Embryonic facial prominence (tissue), 1 donor: ENCODE measurements around the gene DVL1.
A peak's percentile ranks its signal among the peaks of the same experiment; 100 is the strongest.
"Not testable (repeated sequence)": the region's sequence is repeated elsewhere in the genome, so short reads cannot be mapped to it uniquely, and the experiment has no call there.

Source experiments
- DNase-seq: peaks from one replicate; pipeline ENCODE4 v3.0.0-alpha.2; 2016; ENCODE audit errors: extremely low spot score

DVL1 gene

DNA sequence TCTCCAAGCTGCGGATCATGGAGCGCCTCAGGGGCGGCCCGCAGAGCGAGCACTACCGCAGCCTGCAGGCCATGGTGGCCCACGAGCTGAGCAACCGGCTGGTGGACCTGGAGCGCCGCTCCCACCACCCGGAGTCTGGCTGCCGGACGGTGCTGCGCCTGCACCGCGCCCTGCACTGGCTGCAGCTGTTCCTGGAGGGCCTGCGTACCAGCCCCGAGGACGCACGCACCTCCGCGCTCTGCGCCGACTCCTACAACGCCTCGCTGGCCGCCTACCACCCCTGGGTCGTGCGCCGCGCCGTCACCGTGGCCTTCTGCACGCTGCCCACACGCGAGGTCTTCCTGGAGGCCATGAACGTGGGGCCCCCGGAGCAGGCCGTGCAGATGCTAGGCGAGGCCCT is 21.9 kb downstream of the DVL1 start:
- DNase-seq: no peak

DNA sequence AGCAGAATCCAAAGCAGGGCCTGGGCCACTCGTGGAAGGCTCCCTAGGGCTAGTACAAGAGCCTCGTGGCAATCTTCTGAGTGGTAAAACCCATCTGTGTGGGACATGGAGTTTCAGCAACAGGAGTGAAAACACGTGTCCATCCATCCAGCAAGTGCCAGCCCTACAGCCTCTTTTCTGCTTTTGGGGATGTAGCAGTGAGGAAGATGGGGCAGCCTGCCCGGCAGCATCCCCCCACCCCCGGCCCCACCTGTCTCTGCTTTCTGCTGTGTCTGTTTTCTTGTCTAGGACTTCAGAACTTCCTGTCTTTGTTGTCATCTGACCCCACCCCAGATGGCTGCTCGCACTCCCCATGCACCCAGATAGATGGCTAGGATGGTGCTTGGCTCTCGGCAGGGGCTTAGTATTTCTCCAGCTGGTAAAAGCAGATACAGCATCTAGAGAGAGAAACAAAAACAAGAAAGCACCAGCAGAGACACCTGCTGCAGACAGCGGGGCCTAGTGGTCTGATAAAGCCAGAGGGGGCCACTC is 23.1 kb downstream of the DVL1 start:
- no peak for DNase-seq

DNA sequence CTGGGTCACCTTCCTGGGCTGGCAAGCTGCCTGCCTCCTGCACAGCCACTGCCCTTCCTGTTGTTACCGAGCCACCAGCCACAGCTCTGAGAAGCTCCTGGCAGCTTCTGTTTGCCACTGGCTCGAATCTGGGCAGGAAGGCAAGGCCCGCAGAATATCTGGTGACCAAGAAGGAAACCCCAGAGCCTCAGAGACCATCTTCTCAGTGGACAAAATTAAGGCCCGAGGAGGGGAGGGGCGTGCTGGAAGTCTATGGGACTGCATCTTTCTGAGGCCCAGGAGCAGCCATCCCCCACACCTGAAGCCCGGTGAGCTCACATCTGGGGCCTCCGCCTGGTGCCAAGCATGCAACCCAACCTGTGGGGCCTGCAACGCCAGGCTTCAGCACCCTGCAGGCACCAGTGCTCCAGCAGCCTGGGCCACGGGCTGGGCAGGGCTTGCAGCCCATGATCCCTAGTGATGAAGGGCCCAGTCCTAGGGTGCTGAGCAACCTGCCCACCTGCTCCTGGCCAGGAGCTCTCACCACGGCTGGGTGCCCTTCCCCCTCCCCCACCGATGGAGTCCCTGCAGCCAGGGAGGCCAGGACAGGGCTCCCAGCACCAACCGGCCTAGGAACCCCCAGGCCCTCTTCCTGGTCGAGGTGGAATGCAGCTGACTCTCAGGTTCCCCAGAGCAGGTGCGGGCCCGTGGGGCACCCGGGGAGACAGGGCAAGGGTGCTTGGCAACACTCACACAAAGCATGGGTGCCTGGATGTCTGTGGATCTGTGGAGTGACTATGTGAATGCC is 23.7 kb downstream of the DVL1 start:
- no peak for DNase-seq

GRCh38 chr1:1324524-1325287 is 24.5 kb downstream of the DVL1 start, which contains the start of the genes CPTP and INTS11:
CPTP (plus strand) TSS chr1:1324802; CDS start chr1:1326911, 2,109 bp downstream.
INTS11 (minus strand) TSS chr1:1324660; CDS start chr1:1324608, 52 bp downstream.
- DNase-seq: peak; percentile 79

- DNase-seq: no peak
Measured at GRCh38 chr1:1324084-1324523, 25.1 kb downstream of the DVL1 start.

GRCh38 chr1:1322952-1323351 is 26.3 kb downstream of the DVL1 start:
- no peak for DNase-seq

GRCh38 chr1:1322418-1322817 is 26.8 kb downstream of the DVL1 start:
- no peak for DNase-seq

GRCh38 chr1:1321477-1321876 is 27.7 kb downstream of the DVL1 start:
- no peak for DNase-seq

- DNase-seq: no peak
Measured at GRCh38 chr1:1320666-1321448, 28.4 kb downstream of the DVL1 start.

GRCh38 chr1:1319646-1319941 is 29.6 kb downstream of the DVL1 start:
- no peak for DNase-seq

DNA sequence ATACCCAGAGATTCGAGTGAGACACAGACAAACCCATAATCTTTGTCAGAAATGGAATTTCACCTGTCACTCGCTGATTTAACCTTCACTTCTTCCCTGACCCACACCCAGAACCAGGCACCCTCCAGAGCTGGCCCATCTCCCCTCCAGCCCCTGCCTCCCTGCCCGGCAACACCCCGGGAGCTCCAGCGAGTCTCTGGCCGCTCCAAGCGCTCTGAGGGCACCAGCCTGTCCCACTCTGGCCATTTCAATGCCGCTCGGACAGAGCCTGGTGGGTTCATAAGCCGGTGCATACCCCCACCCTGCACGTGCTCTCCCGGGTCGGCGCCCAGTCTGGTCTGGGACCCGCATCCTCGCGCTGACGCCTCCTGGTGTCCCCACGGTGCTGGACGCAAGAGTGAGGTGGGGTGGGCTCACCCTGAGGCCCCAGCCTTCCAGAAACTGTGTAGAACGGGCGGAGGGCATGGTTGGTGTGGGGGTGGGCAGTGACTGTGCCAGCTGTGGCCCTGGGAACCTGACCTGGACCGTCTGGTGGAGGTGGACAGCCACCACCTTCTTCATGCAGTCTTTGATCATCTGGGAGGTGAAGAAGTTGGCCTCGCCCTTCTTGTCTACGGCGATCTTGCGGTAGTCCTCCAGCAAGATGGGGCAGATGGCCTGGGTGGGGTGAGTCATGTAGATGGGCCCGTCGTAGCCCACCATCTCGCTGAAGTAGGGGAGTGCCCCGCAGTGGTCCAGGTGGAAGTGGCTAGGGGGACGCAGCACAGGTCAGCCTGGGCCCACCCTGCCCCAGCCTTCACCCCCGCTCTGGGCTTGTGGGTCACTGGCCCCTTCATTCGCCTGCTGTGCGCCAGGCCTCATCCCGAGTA is 30.2 kb downstream of the DVL1 start:
- DNase-seq: no peak

DNA sequence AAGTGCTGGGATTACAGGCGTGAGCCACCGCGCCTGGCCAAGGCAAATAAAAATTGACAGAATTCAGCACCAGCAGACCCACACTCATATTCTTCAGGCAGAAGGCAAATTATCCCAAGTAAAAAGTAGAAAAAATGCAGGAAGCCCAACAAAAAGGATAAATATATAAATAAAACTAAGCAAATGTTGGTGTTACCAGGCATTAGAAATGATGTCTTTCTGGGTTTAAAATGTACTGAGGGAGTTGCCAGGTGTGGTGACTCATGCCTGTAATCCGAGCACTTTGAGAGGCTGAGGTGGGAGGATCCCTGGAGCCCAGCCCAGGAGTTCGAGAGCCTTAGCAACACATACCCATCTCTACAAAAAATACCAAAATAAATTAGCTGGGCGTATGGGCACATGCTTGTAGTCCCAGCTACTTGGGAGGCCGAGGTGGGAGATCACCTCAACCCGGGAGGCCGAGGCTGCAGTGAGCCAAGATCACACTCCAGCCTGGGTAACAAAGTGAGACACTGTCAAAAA is 31.0 kb downstream of the DVL1 start:
- no peak for DNase-seq

GRCh38 chr1:1317420-1317819 is 31.8 kb downstream of the DVL1 start:
- no peak for DNase-seq

- DNase-seq: not testable (repeated sequence)
Measured at GRCh38 chr1:1316199-1316598, 33.0 kb downstream of the DVL1 start.

DNA sequence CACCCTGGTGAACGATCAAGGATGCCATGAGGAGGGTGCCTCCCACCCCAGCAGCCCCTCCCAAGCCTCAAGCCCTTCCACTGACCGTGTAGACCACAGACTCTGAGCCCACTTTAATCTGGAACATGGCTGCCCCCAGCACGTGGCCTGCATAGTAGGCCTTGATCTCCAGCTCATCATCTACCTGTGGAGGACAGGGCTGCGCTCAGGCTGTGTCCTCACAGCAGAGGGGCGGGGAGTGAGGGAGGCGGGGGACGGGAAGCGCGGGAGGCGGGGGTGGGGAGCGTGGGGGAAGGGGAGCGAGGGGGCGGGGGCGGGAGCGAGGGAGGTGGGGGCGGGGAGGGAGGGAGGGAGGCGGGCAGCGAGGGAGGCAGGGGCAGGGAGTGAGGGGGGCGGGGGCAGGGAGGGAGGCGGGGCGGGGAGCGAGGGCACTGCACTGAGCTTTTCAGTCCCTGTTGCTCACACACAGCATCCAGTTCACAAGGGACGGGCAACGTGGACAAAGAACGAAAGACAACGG is 33.7 kb downstream of the DVL1 start:
- no peak for DNase-seq

DNA sequence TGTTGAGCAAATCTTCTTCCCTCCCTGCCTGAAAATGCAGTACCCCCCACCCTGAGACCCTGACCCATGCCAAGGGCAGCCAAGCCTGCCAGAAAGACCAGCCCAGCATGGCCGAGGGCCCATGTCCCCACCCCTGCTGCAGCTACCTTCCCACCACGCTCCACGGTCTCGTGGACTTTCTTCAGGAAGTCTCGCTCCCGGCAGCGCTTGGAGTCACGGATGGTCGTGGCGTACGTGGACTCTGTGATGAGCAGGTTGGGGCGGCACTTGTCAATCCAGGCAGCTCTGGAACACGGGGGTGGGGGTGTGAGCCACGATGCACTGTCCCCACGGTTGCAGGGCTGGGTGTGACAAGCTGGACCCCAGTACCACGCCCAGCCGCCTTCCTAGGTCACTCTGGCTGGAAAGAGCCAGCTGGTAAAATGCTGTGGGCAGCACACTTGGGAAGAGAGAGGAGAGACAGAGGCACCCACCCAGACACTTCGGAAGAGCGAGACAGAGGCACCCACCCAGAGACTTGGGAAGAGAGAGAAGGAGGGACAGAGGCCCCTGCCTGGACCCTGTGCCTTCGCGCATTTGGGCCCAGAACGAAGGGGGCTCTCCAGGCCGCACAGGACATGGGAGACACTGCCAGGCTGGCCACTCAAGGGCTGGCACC is 34.4 kb downstream of the DVL1 start:
- no peak for DNase-seq

GRCh38 chr1:1314237-1314586 is 35.0 kb downstream of the DVL1 start:
- no peak for DNase-seq

- DNase-seq: no peak
Measured at GRCh38 chr1:1313500-1314236, 35.5 kb downstream of the DVL1 start.
